Measurements from ENCODE around the gene MYOC. TPM values are rescaled to one million over a fixed set of nuclear protein-coding genes. Genes with fewer than 3 reads are reported as not detected.
"Not testable (repeated sequence)": the region's sequence is repeated elsewhere in the genome, so short reads cannot be mapped to it uniquely, and the experiment has no call there.

MYOC gene
- total RNA-seq (1 to 10 TPM in 1 of 2 donors, under 1 TPM in 1; 0.83 to 1.8 TPM), polyA plus RNA-seq (under 1 TPM; 0.11 to 0.33 TPM)
- long read RNA-seq, donor 1, partial matches to known transcripts, result 5 of 8 reads
- long read RNA-seq, donor 1, other reads (novel, unspliced or antisense), result 0 of 8 reads
- long read RNA-seq, donor 2, result 0 reads
- long read RNA-seq, donor 3, partial matches to known transcripts, result 0 of 2 reads
- long read RNA-seq, donor 3, other reads (novel, unspliced or antisense), result 0 of 2 reads
- long read RNA-seq, donor 4, partial matches to known transcripts, result 0 of 3 reads
- long read RNA-seq, donor 4, other reads (novel, unspliced or antisense), result 0 of 3 reads
- long read RNA-seq, donor 5, partial matches to known transcripts, result 0 of 3 reads
- long read RNA-seq, donor 5, other reads (novel, unspliced or antisense), result 0 of 3 reads

DNA sequence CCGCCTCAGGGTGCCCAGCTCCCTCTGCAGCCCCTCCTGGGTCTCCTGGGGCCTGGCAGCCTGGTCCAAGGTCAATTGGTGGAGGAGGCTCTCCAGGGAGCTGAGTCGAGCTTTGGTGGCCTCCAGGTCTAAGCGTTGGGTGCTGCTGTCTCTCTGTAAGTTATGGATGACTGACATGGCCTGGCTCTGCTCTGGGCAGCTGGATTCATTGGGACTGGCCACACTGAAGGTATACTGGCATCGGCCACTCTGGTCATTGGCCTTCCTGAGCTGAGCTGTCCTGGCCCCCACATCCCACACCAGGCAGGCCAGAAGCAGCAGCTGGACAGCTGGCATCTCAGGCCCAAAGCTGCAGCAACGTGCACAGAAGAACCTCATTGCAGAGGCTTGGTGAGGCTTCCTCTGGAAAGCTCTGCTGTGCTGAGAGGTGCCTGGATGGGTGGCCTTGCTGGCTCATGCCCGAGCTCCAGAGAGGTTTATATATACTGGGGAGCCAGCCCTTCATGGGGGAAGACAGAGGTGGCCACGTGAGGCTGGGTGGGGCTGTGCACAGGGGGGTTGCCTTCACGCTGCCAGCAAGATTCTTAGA, at the start of gene MYOC:
Gene MYOC, minus strand, starts transcription at position 455 of the 589 bp plus-strand sequence. Its CDS starts 77 bp downstream, at position 378.
- Histone ChIP-seq H3K4me1 (ENCODE audit: control insufficient read depth in 5 of 5, insufficient read depth in 5 of 5, low read length in 5 of 5) (peaks cover 0 to 18% (median 10%) of the 10 kb centered on the region in 5 donors), H3K4me3 (no peak within 1 kb of the TSS), H3K9ac (ENCODE audit: insufficient read depth in 1 of 2, low read length in 2 of 2) (no peak within 1 kb of the TSS), H3K27ac (ENCODE audit: low read depth in 1 of 2, low read length in 1 of 2) (peak within 1 kb of the TSS in 1 of 2 donors; percentile 9), H3K36me3 (ENCODE audit: control insufficient read depth in 4 of 4, insufficient read depth in 4 of 4, low read length in 4 of 4) (no peaks in the 10 kb centered on the region), H3K9me3 (ENCODE audit: control insufficient read depth in 4 of 4, insufficient read depth in 3 of 4, low read length in 3 of 4) (no peaks in the 10 kb centered on the region), H3K27me3 (ENCODE audit: control insufficient read depth in 3 of 3, insufficient read depth in 3 of 3, low read length in 2 of 3) (no peaks in the 10 kb centered on the region)
- TF ChIP-seq, protein P1, sequence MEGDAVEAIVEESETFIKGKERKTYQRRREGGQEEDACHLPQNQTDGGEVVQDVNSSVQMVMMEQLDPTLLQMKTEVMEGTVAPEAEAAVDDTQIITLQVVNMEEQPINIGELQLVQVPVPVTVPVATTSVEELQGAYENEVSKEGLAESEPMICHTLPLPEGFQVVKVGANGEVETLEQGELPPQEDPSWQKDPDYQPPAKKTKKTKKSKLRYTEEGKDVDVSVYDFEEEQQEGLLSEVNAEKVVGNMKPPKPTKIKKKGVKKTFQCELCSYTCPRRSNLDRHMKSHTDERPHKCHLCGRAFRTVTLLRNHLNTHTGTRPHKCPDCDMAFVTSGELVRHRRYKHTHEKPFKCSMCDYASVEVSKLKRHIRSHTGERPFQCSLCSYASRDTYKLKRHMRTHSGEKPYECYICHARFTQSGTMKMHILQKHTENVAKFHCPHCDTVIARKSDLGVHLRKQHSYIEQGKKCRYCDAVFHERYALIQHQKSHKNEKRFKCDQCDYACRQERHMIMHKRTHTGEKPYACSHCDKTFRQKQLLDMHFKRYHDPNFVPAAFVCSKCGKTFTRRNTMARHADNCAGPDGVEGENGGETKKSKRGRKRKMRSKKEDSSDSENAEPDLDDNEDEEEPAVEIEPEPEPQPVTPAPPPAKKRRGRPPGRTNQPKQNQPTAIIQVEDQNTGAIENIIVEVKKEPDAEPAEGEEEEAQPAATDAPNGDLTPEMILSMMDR (IDR thresholded peaks at IDR 0.05; ENCODE audit: control extremely low read depth, extremely low read depth), result no peak
- ATAC-seq (ENCODE audit: insufficient read depth, low FRiP score), result no peak
- DNase-seq, result no peak
- WGBS, 2 donors, result 76 to 86% methylated on average over 8 of the region's 8 CpGs

DNA sequence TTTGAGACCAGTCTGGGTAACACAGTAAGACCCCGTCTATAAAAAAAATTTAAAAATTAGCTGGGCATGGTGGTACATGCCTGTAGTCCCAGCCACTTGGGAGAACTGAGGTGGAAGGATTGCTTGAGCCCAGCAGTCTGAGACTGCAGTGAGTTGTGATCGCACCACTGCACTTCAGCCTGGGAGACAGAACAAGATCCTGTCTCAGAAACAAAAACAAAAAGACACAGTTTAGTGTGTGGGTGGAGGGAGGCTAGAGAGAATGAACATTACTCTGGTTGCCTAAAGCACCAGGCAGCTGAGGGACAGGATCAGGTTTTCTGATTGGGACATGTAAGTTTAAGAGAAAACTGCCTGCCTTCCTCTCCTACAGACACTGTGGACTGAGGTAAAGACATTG, 47.0 kb upstream of the MYOC start:
- ATAC-seq (ENCODE audit: insufficient read depth, low FRiP score) (no peak), DNase-seq (no peak)
- no peaks in the 10 kb centered on the region for H3K27me3 ChIP-seq (ENCODE audit: control insufficient read depth in 3 of 3, insufficient read depth in 3 of 3, low read length in 2 of 3)
- no peak overlapping the region for H3K4me3 ChIP-seq
- H3K36me3 ChIP-seq (ENCODE audit: control insufficient read depth in 4 of 4, insufficient read depth in 4 of 4, low read length in 4 of 4), result peaks cover 0 to 5% (median 1%) of the 10 kb centered on the region in 4 donors
- TF ChIP-seq, protein P1 (IDR thresholded peaks at IDR 0.05; ENCODE audit: control extremely low read depth, extremely low read depth), result no peak
- peaks cover 0 to 4% (median 1%) of the 10 kb centered on the region in 4 donors for H3K9me3 ChIP-seq (ENCODE audit: control insufficient read depth in 4 of 4, insufficient read depth in 3 of 4, low read length in 3 of 4)
- H3K27ac ChIP-seq (ENCODE audit: low read depth in 1 of 2, low read length in 1 of 2), result no peak overlapping the region
- no peak overlapping the region for H3K9ac ChIP-seq (ENCODE audit: insufficient read depth in 1 of 2, low read length in 2 of 2)
- no peaks in the 10 kb centered on the region for H3K4me1 ChIP-seq (ENCODE audit: control insufficient read depth in 5 of 5, insufficient read depth in 5 of 5, low read length in 5 of 5)
- 96 to 98% methylated on average over 2 of the region's 2 CpGs for WGBS, 2 donors

DNA sequence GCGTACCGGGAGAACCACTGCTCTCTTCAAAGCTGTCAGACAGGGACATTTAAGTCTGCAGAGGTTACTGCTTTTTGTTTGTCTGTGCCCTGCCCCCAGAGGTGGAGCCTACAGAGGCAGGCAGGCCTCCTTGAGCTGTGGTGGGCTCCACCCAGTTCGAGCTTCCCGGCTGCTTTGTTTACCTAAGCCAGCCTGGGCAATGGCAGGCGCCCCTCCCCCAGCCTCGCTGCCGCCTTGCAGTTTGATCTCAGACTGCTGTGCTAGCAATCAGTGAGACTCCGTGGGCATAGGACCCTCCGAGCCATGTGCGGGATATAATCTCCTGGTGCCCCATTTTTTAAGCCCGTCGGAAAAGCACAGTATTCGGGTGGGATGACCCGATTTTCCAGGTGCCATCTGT, 43.3 kb upstream of the MYOC start:
- H3K4me3 ChIP-seq; H3K27ac ChIP-seq (ENCODE audit: low read depth in 1 of 2, low read length in 1 of 2); DNase-seq; H3K36me3 ChIP-seq (ENCODE audit: control insufficient read depth in 4 of 4, insufficient read depth in 4 of 4, low read length in 4 of 4); H3K4me1 ChIP-seq (ENCODE audit: control insufficient read depth in 5 of 5, insufficient read depth in 5 of 5, low read length in 5 of 5); ATAC-seq (ENCODE audit: insufficient read depth, low FRiP score); H3K9ac ChIP-seq (ENCODE audit: insufficient read depth in 1 of 2, low read length in 2 of 2); H3K9me3 ChIP-seq (ENCODE audit: control insufficient read depth in 4 of 4, insufficient read depth in 3 of 4, low read length in 3 of 4); H3K27me3 ChIP-seq (ENCODE audit: control insufficient read depth in 3 of 3, insufficient read depth in 3 of 3, low read length in 2 of 3): not testable (repeated sequence)
- 90 to 92% methylated on average over 14 of the region's 14 CpGs for WGBS, 2 donors

DNA sequence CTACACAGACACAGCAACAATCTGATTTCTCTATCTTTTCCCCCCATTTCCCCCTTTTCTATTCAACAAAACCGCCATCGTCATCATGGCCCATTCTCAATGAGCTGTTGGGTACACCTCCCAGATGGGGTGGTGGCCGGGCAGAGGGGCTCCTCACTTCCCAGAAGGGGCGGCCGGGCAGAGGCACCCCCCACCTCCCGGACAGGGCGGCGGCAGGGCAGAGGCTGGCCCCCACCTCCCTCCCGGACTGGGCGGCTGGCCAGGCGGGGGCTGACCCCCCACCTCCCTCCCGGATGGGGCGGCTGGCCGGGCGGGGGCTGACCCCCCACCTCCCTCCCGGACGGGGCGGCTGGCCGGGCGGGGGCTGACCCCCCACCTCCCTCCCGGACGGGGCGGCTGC, 41.1 kb upstream of the MYOC start:
- not testable (repeated sequence) for H3K4me1 ChIP-seq (ENCODE audit: control insufficient read depth in 5 of 5, insufficient read depth in 5 of 5, low read length in 5 of 5); H3K27ac ChIP-seq (ENCODE audit: low read depth in 1 of 2, low read length in 1 of 2); H3K9me3 ChIP-seq (ENCODE audit: control insufficient read depth in 4 of 4, insufficient read depth in 3 of 4, low read length in 3 of 4); H3K36me3 ChIP-seq (ENCODE audit: control insufficient read depth in 4 of 4, insufficient read depth in 4 of 4, low read length in 4 of 4); ATAC-seq (ENCODE audit: insufficient read depth, low FRiP score); H3K9ac ChIP-seq (ENCODE audit: insufficient read depth in 1 of 2, low read length in 2 of 2); H3K4me3 ChIP-seq; DNase-seq; H3K27me3 ChIP-seq (ENCODE audit: control insufficient read depth in 3 of 3, insufficient read depth in 3 of 3, low read length in 2 of 3)
- 99 to 100% methylated on average over 6 to 15 of the region's 23 CpGs for WGBS, 2 donors
